A549 (cell line): ENCODE results near the gene EPHB1.

Source experiments
- EP300 ChIP-seq, 2 experiments: fragments of >200 bp; sonication (Bioruptor Twin); formaldehyde crosslinking; IDR thresholded peaks; 2 replicates in 1 of 2; 3 replicates in 1 of 2; pipeline ENCODE4 v1.6.1; 2016 to 2017
- ESRRA ChIP-seq: fragments of 150-350 bp; IDR thresholded peaks from 2 replicates; pipeline ENCODE4 v1.6.1; 2014; ENCODE audit warnings: mild to moderate bottlenecking, low read length, borderline replicate concordance
- KDM5A ChIP-seq: fragments of 200-600 bp; sonication (generic); IDR thresholded peaks from 2 replicates; pipeline ENCODE4 v1.6.1; 2016; ENCODE audit warnings: antibody characterized with exemption, mild to moderate bottlenecking
- POLR2A ChIP-seq: IDR thresholded peaks from 2 replicates; pipeline ENCODE4 v1.6.1; 2012; ENCODE audit warnings: mild to moderate bottlenecking, low read length
- POLR2AphosphoS2 ChIP-seq: conservative IDR thresholded peaks from 2 replicates; pipeline ENCODE4 v1.6.1; 2012; ENCODE audit warnings: low read length, improper control_type of control experiment, inconsistent platforms
- RAD21 ChIP-seq, 2 experiments: fragments of >200 bp in 1 of 2; sonication (Bioruptor Twin) in 1 of 2; formaldehyde crosslinking in 1 of 2; IDR thresholded peaks in 1 of 2; conservative IDR thresholded peaks in 1 of 2; 2 replicates in 1 of 2; 3 replicates in 1 of 2; pipeline ENCODE4 v1.6.1; 2012 to 2018; ENCODE audit warnings: inconsistent platforms in 1 of 2
- RNF2 ChIP-seq: fragments of 200-600 bp; sonication (generic); IDR thresholded peaks from 2 replicates; pipeline ENCODE4 v1.6.1; 2016; ENCODE audit warnings: low read depth, mild to moderate bottlenecking, antibody characterized with exemption, moderate library complexity, borderline replicate concordance
- SMC3 ChIP-seq: fragments of >200 bp; sonication (Bioruptor Twin); formaldehyde crosslinking; IDR thresholded peaks from 3 replicates; pipeline ENCODE4 v1.6.1; 2018; ENCODE audit warnings: inconsistent platforms
- TP53 ChIP-seq: fragments of 250-450 bp; sonication (Bioruptor Pico); IDR thresholded peaks from 2 replicates; pipeline ENCODE4 v1.5.0; 2021; ENCODE audit warnings: mild to moderate bottlenecking, moderate library complexity
- TF ChIP-seq, protein P1 (sequence below): fragments of >200 bp; sonication (Bioruptor Twin); formaldehyde crosslinking; IDR thresholded peaks from 3 replicates; pipeline ENCODE4 v1.5.1; 2016

DNA sequence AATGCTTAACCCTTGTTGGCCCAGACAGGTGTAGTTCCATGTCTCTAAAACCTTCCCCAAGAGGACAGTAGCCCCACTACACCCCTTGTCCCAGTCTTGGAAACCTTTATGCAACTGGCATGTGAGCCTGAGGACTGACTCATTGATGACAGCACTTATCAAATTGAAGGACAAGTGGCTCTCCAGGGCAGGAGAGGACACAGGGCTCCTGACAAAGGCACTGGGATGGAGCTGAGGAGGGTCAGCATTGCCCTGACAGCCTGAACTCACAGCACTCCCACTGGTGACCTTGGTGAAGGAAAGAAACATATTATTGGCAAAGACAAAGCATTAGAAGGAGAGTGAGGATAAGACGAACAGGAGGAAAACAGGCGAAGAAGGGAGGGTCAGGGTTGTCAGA, 139.9 kb downstream of the EPHB1 start:
- TF ChIP-seq POLR2A, result no peak
- TF ChIP-seq, protein P1, sequence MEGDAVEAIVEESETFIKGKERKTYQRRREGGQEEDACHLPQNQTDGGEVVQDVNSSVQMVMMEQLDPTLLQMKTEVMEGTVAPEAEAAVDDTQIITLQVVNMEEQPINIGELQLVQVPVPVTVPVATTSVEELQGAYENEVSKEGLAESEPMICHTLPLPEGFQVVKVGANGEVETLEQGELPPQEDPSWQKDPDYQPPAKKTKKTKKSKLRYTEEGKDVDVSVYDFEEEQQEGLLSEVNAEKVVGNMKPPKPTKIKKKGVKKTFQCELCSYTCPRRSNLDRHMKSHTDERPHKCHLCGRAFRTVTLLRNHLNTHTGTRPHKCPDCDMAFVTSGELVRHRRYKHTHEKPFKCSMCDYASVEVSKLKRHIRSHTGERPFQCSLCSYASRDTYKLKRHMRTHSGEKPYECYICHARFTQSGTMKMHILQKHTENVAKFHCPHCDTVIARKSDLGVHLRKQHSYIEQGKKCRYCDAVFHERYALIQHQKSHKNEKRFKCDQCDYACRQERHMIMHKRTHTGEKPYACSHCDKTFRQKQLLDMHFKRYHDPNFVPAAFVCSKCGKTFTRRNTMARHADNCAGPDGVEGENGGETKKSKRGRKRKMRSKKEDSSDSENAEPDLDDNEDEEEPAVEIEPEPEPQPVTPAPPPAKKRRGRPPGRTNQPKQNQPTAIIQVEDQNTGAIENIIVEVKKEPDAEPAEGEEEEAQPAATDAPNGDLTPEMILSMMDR, result no peak
- no peak for TF ChIP-seq SMC3
- TF ChIP-seq RNF2, result no peak
- no peak for TF ChIP-seq RAD21 (conservative IDR thresholded peaks at IDR 0.05 in 1 of 2, IDR thresholded peaks at IDR 0.05 in 1 of 2)
- TF ChIP-seq EP300 (IDR thresholded peaks at IDR 0.05), result no peak
- TF ChIP-seq ESRRA, result no peak
- TF ChIP-seq POLR2AphosphoS2, result no peak
- no peak for TF ChIP-seq KDM5A
- TF ChIP-seq TP53 (CRISPR knock-in tag), result no peak
